CD4-positive, alpha-beta T cell treated with Interleukin-15 for 4 hours (primary cell): ENCODE measurements around the gene VEZF1.
A peak's percentile ranks its signal among the peaks of the same experiment; 100 is the strongest.
"Not testable (repeated sequence)": the region's sequence is repeated elsewhere in the genome, so short reads cannot be mapped to it uniquely, and the experiment has no call there.

Source experiments
- DNase-seq: peaks from one replicate; pipeline ENCODE4 v3.0.0-alpha.2; 2020; ENCODE audit warnings: low spot score

Gene VEZF1

DNA sequence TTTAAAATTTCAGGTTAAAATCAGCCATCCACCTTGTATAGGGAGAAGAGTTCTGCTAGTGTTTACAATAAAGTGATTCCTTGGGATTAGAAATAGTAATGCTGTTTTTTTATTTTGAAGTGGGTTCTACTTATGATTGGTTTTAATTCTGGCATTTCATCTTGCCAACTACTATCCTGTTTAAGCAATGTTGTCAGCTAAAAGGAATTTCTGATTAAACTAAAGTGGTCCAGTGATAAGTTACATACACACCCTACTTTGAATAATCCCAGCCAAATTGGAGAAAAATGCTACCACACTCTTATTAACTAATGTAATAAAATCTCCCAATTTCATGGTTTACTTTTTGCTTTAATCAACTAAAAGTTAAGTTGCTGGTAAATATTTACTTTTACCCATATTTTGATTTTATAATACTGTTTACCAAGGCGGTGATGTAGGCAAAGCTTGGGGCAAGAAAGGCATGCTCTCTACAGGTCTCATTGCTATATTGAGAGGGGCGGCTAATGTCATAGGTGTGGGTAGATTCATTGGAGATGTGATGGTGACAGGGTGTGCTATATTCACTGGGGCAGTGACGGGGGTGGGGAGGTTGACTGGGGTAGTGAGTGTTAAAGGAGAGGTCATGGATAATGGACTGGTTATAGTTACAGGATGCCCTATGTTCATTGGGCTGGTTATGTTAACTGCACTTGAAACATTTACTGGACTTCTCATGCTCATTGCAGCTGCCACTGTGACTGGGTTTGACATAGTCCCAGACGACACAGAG lies 13.8 kb downstream of the VEZF1 start:
- DNase-seq, result not testable (repeated sequence)

DNA sequence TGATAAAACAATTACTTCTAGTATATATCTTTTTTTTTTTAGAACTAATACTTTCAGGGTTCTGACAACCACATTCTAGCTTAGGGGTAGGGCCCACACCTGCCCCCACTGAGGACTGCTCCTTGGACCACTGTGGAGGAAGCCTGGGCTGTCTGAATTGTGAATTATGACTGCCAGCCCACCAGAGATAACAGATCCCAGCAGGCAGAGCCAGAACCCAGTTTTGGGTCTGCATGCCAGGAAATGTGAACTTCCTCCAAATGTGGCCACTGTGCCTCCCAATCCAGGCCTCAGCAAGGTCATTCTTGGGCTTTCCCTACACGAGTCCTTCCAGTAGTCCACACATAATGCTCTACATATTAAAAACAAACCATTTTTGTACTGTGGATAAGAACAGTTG lies 15.9 kb downstream of the VEZF1 start:
- DNase-seq, result no peak

DNA sequence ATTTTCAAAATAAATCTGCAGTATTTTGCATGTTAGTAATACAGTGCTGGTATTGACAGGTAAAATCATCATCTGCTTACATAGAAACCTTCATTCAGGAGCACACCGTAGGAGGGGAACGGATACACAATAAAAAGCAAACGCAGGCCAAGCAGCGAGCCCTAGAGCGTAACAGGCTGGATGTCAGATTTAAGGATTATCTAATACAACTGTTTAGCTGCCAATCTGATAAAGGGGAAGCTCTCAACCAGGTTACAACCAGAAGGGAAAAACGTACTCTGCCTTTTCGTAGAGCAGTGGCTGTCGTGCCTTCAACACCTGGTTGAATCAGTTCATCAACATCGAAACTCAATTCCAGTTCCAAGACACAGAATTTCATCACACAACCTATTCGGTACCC lies 16.5 kb downstream of the VEZF1 start:
- DNase-seq, result no peak

DNA sequence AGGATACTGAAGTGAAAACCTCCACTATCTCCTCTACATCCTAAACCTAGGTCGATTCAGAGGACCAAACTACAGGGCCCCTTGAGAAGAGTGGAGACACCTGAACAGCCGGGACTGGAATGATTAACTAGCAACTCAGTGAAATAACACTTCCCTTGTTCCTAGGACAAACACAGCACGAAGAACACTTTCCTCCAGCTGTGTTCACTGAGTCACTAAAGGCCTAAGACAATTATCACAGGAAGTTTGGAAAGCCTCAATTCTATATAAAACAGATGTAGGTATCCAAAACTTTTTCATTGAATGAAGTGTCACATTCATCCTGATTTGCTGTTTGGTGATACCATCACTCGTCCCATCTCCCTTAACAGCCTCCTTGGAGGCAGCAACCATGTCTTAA lies 17.3 kb downstream of the VEZF1 start:
- no peak for DNase-seq

DNA sequence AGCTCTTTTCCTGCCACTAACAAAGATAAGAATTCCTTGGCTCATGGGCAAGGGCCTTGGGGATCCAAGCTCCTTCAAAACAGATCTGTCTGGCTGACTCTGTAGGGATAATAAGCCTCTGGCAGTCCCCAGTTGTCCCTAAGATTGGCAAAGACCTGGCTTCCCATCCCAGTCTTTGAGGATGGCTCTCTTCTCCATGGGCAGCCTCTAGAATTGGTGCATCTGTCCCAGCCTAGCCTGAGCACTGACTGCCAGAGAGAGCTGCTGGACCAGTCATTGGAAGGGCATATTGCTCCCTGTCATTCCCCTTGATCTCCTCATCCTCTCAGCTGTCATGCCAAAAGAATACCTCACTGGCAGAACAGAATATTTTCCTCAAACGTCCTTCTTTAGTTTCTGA lies 19.6 kb downstream of the VEZF1 start:
- DNase-seq, result no peak

DNA sequence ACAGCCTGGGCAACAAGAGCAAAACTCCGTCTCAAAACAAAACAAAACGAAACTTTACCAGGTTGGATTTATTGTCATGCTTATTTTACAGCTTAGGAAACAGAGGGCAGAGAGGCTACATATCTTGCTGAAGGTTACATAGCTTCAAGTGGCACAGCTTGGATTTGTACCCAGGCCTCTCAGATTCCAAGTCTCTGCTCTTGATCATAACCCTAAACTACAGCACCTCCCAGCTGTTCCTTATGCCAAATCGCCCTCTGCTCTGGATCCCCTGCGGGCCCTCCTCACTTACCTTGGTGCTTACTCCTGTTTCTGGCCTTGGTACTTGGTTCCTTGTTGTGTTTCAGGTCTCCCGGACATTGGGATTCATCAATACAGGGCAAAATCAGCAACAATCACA lies 21.2 kb downstream of the VEZF1 start:
- DNase-seq, result no peak

DNA sequence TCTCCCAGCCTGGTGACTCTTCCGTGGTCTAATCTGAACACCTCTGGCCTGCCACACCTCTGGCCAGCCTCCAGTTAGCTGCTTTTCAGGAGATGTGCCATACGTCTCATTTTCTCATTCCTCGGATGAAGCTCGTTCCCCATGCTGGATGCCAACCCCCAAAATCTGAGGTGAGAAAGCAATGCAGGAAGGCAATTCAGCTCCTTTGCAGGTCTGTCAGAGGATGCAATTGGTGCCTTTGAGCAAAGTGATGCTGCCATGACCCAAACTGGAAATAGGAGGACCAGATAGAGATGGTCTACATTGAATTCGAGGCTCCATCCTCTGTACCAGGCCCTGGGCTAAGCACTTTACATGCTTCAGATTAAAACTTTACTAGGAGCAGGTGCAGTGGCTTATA lies 21.8 kb downstream of the VEZF1 start:
- no peak for DNase-seq

DNA sequence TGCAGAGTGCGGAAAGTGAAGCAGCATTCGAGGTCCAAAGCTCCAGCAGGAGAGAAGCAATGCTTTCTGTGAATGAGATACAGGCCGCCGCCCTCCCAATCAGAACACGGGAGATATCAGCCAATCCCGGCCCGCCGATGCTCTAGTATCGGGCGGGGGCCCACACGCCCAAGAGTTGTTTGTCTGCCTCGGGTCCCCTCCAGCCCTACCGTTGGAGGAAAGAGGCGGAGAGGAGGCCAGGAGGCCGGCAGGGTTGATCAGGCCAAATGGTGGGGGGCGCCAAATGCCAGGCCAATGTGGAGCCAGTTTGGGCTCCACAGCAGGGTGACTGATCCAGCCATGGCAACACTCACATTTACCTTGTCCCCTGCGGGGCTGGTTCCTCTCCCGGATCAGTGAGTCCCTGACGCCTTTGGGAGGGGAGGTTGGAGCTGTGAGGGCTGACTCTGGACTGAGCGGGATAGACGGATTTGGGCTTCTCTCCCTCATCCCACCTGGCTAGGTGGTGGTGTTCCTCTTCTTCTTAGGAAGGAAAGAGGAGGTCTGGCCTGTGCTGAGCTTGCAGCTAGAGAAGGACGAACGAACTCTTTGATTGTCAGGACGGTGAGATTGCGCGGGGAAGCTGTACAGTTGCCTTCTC lies 22.4 kb downstream of the VEZF1 start:
- DNase-seq, result no peak

DNA sequence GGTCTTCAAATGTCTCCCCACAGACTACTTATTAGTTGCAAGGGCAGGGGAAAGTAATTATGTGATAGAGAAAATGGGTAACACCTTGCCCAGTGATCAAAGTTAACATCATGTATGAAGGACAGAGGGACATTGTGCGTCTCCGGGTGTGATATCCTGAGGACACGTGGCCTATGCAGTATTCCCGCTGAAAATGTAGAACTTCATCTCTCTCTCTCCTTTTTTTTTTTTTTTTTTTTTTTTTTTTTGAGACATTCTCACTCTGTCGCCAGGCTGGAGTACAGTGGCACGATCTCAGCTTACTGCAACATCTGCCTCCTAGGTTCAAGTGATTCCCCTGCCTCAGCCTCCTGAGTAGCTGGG lies 24.9 kb downstream of the VEZF1 start:
- DNase-seq, result no peak

DNA sequence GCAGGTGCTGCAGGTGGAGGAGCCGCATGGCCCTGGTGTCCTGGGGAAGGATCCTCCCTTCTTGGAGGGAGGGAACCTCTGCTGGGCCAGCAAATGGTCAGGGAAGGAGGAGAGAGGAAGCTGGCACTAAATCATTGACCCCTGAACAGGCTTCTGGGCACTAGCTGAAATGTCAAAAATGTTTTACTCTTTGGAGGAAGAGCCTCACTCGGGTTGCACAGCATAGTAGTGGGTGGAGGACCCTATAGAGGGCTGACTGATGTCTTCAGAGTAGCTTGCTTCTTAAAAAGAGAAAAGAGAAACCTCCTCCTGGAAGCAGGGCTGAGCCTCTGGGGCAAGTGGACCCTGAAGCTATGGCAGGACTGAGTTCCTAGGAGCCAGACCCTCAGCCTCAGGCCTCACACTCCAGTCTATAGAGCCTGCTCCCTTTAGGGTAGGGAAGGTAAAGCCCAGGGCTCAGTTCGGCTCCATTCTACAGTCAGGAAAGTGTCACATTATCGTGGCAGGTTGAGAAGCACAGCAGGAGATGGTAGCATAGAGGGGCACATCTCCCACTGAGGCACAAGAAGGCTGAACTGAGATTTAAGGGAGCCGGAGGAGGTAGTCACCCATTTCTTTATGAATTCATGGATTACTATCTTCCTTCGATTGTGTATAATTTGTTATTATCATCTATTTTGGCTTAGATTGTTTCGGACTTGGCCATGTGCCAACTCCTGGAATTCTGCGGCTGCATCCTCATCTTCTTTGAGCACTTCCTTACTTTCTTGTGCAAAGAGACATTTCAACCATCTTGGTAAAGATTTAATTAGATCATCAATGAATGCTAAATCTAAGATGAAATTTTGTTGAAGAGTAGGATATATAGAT lies 25.5 kb downstream of the VEZF1 start:
- no peak for DNase-seq

DNA sequence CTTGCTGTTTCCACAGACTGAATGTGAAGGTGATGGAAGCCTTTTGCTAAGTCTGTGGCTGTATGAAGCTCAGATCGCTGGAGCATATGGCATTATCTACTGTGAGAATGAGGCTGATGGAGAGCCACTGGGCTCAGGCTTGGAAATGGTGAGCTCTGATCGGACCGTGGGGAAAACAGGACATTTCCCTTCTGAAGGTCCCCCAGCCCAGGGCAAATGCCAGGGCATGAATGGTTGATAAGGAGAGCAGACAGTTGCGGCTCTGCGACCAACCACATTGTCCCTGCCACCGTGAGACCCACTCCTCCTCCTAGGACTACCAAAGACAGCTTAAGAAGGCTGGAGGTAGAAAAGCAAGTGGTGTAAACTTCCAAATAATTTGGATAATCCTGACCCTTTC lies 28.1 kb downstream of the VEZF1 start:
- no peak for DNase-seq

DNA sequence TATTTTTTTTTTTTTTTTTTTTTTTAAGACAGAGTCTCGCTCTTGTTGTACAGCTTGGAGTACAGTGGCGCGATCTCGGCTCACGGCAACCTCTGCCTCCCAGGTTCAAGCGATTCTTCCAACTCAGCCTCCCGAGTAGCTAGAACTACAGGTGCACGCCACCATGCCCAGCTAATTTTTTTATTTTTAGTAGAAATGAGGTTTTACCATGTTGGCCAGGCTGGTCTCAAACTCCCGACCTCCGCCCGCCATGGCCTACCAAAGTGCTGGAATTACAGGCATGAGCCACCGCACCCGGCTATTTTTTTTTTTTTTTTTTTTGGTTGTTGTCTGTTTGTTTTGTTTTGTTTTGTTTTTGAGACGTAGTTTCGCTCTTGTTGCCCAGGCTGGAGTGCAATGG lies 29.7 kb downstream of the VEZF1 start:
- DNase-seq, result not testable (repeated sequence)

DNA sequence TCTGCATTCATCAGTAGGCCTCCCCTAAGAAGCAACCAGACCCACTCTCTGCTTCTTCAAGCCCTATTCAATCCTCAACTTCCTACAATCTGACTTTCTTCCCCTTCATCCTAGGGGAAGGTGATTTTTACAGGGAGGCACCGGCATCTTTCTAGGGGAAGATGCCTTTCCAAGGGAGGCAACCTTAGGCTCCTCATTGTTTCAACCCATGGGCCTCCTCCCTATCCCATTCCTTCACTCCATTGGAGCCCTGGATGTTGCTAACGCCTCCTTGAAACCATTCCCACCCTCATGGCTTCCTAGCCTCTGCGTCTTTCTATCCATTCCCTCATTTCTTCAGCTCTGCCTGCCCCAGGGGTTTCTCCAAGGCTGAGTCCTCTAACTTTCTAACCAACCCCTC lies 30.2 kb downstream of the VEZF1 start:
- no peak for DNase-seq

DNA sequence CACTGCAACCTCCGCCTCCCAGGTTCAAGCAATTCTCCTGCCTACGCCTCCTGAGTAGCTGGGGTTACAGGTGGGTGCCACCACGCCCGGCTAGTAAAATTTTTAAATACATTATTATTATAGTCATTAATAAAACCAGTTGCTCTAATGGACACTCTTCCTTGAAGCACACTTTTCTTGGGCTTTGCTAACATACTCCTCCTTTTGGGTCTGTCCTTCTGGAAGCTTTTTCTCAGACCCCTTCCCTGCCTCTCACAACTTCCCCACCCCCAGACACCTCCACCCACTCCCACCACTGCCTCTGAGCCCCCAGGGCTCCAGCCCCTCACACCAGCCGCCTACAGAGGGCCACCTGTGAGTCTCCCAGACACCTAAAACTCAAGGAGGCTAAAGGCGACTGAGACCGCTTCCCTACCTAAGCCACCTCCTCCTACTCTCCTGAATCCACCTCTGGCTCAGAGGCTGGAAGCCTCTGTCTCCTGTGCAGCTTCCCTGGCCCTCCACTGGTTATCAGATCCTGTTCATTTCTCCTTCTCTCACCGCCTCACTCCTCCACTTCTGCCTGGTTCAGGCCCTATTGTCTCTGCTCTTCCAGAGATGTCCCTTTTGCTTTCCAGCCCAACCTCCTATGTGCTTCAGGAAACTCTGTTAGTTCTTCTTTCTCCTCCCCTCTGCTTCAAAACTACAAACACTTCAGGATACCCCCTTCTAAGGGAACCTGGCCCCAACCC lies 30.8 kb downstream of the VEZF1 start:
- no peak for DNase-seq

DNA sequence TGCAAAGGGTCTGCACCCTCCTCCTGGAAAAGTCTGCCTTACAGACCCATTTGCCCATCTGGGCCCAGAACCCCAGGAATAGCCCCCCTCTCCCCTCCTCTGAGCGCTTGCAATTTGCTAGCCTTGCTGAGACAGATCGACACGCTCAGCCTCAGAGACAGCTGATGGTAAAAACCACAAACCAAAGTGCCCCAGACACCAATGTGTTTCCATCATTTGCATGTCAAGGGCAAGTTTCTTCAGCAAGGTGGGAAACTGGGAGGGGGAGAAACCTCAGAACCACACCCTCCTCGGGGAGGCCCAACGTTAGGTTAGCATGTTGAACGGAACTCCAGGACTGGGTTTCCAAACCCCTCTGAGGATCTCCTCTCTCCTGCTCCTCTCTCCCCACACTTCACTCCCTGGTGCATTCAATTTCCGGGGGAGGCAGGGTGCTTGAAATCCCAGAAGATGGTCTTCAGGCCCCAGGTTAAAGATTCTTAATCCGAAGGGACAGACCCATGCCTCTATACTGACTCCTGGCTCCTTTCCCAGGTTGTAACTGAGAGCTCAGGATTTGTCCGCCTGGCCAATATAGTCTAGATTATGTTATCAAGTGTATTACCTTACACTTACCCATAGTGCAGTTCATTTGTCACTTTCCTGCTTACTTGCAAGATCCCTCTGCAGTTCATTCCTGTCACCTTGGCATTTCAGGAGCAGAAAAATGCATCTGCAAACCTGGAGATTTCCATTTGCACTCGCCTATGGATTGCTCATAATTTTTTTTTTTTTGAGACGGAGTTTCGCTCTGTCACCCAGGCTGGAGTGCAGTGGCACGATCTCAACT lies 31.5 kb downstream of the VEZF1 start:
- peak; percentile 41 for DNase-seq

DNA sequence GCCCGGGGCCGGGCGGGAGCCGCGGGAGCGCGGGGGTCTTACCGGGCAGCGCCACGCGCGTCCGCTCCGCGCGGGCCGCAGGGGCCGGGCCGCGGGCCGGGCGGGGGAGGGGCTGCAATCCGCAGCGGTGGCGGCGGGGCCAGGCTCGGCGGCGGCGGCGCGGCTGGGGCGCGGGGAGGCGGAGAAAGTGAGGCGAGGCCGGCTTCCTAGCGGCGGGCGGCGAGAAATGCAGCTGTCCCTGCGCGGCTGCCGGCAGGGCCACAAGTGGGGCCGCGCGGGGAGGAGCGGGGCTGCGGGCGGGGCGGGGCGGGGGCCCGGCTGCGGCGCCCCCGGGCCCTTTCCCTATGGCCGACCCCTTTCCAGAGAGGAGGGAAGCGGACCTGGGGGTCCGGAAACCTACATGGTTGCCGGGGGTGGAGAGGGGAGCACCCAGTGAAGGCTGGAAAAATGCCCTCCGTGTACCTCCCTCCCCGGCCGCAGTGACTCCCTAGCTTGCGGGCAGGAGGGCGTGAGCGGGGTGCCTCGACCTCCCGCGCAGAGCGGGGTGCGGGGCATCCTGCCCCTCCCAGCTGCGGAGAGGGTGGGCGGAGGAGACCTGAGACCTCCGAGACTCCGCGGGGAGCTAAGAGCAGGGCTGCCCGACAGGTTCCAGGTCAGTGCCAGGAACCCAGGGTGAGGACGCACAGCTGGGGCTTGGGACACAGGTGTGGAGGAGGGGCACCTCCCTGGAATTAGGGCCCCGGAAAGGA lies 32.7 kb downstream of the VEZF1 start, which contains the start of gene CUEDC1:
Gene CUEDC1, minus strand, starts transcription at position 230 of the 749 bp plus-strand sequence. CDS start 69,848 bp downstream, outside the sequence.
- peak; percentile 60 for DNase-seq

DNA sequence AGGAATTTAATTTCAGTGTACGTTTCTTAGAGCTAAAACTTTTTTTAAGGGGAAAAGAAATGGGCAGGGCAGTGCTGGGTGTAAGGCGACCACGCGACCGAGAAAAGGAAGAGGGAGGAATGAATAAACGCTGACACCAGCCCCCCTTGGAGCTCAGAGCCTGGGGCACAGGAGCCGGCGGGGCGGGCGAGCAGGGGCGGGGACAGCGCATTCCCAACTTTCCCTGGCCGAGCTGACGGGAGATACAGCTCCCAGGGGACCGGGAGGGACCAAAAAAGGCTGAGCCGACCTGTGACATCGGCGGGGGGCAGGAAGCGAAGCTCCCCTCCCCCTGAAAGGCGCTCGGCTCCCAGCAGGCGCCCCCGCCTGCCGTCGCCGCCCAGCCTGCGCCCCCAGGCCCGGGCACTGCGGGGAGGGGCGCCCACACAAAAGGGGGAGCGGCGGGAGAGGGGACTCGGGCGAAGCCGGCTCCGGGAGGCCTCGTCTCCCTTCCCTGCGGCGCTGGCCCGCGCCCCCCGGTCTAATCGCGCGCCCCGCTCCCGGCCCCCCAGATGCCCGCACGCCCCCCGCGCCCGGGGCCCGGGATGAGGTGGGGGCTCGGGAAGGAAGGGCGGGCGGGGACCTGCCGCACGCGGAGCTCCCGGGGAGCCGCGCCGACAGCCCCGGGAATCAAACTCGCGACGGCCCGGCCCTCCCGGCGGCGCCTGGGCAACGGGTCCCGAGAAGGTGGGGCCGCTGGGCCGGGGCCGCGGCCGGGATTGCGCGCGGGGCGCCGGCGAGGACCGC lies 33.5 kb downstream of the VEZF1 start:
- DNase-seq, result no peak

DNA sequence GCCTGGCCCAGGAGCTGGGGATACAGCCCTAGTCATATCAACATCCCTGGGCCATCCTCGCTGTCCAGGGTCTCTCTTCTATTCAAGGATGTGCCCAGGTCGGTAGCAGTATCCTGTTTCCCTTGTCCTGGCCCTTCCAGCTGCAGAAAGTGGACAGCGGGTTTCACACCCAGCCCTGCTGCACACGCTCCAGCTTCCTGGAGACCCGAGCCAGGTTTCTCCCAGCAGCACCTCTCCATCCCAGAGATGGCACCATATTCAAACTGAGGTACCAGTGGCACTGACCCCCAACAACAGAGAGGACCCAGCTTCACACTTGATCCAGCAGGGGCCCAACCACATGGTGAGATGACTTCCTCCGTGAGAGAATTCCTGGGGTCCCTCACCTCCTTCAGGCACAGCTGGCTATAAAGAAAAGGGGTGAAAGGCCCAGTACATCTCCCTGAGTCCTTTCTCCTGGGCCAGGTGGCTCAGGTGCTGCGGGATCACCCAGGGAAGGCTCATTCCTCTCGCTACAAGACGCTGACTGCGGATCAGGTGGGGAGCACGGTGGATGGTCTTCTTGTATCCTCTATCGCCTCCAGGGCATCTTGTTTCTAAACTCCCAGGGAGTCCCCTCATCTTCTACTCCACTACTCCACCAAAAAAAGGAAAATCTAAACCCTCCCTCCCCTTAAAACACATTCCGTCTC lies 34.2 kb downstream of the VEZF1 start:
- DNase-seq, result no peak

DNA sequence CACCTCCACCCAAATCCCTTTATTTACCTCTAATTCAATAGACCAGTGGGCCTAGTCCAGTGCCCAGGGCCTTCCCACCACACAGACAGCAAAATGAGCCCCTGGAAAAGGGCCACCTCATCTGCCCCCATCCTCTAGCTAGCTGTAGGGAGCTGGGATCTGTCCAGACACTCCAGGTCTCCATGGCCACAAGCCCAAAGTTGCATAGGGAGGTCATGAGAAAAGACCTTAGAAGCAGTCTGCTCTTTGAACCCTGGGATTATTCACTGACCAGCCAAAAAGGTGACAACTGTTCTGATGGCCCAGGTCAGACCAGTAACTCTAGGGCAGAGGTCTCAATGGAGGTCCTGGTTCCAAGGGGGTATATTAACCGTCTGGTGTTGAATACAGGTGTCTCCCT lies 34.8 kb downstream of the VEZF1 start:
- DNase-seq, result no peak
